VCaP (cell line): ENCODE measurements around the gene TGFA.

Experiments
- H3K27ac ChIP-seq: fragments of 450-650 bp; 2 replicates; pipeline ENCODE4 v1.5.1; 2017
- TF ChIP-seq, protein P1 (sequence below): fragments of 450-650 bp; conservative IDR thresholded peaks from 2 replicates; pipeline ENCODE4 v1.5.1; 2017; ENCODE audit warnings: mild to moderate bottlenecking, moderate library complexity

Gene TGFA

DNA sequence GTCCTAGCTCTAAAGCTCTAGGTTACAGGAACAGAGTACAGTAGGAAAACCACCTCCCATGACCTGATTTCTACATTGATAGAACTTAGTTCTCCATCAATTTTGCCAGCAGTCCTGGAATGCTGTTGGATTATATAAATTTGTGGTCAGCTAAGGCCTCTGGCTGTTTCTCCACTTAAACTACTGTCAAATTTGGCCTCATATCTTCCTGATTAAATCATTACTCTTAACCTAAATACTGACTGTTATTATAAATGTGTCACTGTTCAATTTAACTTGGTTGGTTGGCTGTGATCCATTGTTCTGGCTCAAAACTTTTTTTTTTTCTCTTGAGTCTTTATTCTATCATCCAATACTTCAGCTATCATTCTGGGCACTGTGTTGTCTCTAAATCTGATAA is 71.2 kb downstream of the TGFA start:
- H3K27ac ChIP-seq, result no peak overlapping the region
- TF ChIP-seq, protein P1, sequence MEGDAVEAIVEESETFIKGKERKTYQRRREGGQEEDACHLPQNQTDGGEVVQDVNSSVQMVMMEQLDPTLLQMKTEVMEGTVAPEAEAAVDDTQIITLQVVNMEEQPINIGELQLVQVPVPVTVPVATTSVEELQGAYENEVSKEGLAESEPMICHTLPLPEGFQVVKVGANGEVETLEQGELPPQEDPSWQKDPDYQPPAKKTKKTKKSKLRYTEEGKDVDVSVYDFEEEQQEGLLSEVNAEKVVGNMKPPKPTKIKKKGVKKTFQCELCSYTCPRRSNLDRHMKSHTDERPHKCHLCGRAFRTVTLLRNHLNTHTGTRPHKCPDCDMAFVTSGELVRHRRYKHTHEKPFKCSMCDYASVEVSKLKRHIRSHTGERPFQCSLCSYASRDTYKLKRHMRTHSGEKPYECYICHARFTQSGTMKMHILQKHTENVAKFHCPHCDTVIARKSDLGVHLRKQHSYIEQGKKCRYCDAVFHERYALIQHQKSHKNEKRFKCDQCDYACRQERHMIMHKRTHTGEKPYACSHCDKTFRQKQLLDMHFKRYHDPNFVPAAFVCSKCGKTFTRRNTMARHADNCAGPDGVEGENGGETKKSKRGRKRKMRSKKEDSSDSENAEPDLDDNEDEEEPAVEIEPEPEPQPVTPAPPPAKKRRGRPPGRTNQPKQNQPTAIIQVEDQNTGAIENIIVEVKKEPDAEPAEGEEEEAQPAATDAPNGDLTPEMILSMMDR, result no peak

- H3K27ac ChIP-seq, result no peak overlapping the region
- TF ChIP-seq, protein P1, result no peak
Measured at GRCh38 chr2:70480468-70480867, 73.2 kb downstream of the TGFA start.

- no peak overlapping the region for H3K27ac ChIP-seq
- TF ChIP-seq, protein P1, result no peak
Measured at GRCh38 chr2:70479816-70480215, 73.8 kb downstream of the TGFA start.

DNA sequence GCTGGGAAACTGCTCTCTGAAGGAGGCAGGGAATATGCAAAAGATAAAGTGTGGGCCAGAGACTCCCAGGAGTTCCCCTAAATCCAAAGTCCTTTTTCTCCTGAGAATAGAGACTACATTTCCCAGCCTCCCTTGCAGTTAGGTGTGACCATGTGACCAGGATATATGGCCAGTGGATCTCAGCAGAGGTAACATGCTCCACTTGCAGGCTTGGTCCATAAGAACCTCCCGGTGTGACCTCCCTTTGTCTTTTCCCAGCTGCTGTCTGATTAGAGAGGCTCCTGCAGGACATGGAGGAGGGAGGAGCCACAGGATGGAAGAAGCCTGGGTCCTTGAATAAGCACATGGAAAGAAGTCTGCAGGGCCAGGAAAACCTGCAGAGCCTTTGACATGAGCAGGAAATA is 76.2 kb downstream of the TGFA start:
- TF ChIP-seq, protein P1, result no peak
- no peak overlapping the region for H3K27ac ChIP-seq

- no peak overlapping the region for H3K27ac ChIP-seq
- TF ChIP-seq, protein P1, result no peak
Measured at GRCh38 chr2:70475266-70475665, 78.4 kb downstream of the TGFA start.

- no peak overlapping the region for H3K27ac ChIP-seq
- TF ChIP-seq, protein P1, result no peak
Measured at GRCh38 chr2:70474256-70474848, 79.3 kb downstream of the TGFA start.

DNA sequence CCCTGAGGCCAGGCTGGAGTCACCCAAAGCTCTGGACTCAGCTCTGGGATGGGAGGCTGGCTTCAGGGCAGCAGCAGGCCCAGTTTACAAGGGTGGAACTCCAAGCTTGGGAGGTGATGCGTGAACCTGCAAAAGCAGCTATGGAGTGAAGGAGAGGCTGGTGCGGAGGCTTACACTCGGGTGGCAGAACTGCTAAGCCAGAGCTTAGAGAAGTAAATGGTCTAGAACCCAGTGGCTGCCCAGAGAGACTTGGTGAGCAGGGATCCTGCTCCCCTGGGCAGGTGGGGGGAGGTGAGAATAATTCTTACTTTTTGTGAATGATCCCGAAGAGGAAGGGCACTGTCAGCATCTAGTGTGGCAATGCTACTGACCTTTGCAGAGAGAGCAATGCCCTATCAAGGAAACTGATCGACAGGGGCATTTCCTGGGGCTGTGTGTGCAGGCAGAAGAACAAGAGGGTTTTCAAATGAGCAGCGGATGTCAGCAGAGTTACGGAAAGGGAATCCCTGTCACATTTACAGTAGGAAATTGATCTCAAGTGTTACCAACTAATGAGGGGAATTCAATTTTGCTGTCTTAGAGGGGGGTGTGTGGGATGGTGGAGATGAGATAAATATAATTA is 80.4 kb downstream of the TGFA start:
- TF ChIP-seq, protein P1, result no peak
- H3K27ac ChIP-seq, result no peak overlapping the region
